ENCODE measurements around the gene ARHGEF28. TPM values are rescaled to one million over a fixed set of nuclear protein-coding genes. Genes with fewer than 3 reads are reported as not detected.

The ARHGEF28 gene
- total RNA-seq, 4 donors from 2014 or later: 13.3 to 19.0 (median 16.9) TPM

DNA sequence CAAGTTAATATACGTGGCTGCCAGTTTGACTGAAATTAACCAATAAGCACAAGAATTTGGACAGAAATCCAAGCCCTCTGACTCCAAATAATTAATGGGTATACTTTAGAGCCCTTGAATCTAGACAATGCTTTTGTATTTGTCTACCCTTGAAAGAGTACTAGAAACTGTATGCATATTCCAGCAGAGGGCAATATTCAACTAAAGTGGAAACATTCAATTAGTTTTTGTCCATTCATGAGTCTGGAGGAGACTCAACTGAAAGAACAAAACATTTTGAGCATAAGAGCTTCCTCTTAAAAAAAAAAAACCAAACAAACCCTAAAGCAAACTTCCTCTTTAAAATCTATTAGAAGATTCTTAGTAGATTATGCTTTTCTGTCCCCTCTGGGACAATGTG is 157.8 kb downstream of the ARHGEF28 start:
- no peak for DNase-seq
- TF ChIP-seq, protein P1, sequence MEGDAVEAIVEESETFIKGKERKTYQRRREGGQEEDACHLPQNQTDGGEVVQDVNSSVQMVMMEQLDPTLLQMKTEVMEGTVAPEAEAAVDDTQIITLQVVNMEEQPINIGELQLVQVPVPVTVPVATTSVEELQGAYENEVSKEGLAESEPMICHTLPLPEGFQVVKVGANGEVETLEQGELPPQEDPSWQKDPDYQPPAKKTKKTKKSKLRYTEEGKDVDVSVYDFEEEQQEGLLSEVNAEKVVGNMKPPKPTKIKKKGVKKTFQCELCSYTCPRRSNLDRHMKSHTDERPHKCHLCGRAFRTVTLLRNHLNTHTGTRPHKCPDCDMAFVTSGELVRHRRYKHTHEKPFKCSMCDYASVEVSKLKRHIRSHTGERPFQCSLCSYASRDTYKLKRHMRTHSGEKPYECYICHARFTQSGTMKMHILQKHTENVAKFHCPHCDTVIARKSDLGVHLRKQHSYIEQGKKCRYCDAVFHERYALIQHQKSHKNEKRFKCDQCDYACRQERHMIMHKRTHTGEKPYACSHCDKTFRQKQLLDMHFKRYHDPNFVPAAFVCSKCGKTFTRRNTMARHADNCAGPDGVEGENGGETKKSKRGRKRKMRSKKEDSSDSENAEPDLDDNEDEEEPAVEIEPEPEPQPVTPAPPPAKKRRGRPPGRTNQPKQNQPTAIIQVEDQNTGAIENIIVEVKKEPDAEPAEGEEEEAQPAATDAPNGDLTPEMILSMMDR (IDR thresholded peaks at IDR 0.05): peak in 1 of 6 experiments; percentile 14
- no peak for TF ChIP-seq POLR2A (IDR thresholded peaks at IDR 0.05)
- no peak overlapping the region for H3K4me3 ChIP-seq
- no peaks in the 10 kb centered on the region for H3K4me1 ChIP-seq
- no peak overlapping the region for H3K27ac ChIP-seq
- H3K27me3 ChIP-seq: no peaks in the 10 kb centered on the region
- H3K9me3 ChIP-seq: no peaks in the 10 kb centered on the region
- H3K36me3 ChIP-seq: no peaks in the 10 kb centered on the region

DNA sequence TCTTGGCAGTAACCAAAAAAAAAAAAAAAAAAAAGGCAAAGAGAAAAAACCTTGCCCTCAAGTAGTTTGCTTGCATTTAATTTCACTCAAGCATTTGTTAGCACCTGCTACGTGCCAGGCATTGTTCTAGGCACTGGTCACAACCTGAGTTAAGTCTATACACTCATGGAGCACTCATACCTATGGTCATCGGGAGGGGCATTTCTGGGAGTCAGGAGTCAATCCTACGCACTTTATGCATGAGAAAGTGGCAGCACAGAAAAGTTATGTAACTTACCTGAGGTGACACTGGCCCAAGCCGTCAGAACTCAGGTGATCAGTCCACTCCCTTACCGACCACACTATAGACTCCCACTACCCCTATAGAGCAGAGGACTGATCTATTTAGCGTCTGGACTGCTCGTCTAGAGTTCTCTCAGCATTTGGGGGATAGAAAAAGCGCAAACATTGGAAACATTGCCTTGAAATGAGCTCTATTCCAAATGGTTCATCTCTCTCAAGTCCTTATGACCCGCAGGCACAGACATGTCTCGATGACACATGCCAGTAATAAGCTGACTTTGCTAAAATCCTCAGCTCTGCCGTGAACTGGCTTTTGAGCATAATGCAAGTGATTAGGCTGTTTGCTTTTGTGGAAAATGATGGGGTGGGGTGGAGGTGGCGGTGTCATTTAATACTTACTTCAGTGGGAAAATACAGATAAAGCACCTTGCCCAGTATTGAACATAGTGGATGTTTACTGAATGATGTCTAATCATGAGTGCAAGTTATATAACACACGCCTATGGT is 160.2 kb downstream of the ARHGEF28 start:
- Histone ChIP-seq H3K36me3 (no peaks in the 10 kb centered on the region), H3K4me1 (no peaks in the 10 kb centered on the region), H3K4me3 (no peak overlapping the region), H3K27me3 (no peaks in the 10 kb centered on the region), H3K27ac (no peak overlapping the region), H3K9me3 (no peaks in the 10 kb centered on the region)
- no peak for TF ChIP-seq POLR2A (IDR thresholded peaks at IDR 0.05)
- TF ChIP-seq, protein P1 (IDR thresholded peaks at IDR 0.05): no peak
- DNase-seq: no peak

DNA sequence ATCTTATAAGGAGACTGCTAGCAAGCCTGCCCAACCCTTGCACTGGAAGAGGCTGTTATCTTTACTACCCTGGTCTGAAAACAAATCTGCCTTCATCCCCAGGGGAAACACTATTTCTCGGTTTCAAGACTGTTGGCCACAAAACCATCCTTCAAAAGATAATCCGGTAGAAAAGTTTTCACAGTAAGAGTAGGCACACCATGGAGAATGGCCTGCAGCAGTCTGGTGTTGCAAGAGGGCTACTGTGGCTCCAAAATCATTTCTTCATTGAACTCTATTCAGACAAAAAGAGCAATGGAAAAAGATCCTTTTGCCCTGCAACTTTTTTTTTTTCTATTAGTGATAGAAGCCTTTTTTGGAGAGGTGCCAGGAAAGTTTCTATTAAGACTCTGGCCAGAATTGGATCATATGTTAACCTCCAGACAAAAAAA is 163.9 kb downstream of the ARHGEF28 start:
- Histone ChIP-seq H3K27me3 (no peaks in the 10 kb centered on the region), H3K9me3 (no peaks in the 10 kb centered on the region), H3K27ac (no peak overlapping the region), H3K4me3 (no peak overlapping the region), H3K4me1 (no peaks in the 10 kb centered on the region), H3K36me3 (no peaks in the 10 kb centered on the region)
- no peak for DNase-seq
- TF ChIP-seq, protein P1 (IDR thresholded peaks at IDR 0.05): no peak
- TF ChIP-seq POLR2A (IDR thresholded peaks at IDR 0.05): no peak

DNA sequence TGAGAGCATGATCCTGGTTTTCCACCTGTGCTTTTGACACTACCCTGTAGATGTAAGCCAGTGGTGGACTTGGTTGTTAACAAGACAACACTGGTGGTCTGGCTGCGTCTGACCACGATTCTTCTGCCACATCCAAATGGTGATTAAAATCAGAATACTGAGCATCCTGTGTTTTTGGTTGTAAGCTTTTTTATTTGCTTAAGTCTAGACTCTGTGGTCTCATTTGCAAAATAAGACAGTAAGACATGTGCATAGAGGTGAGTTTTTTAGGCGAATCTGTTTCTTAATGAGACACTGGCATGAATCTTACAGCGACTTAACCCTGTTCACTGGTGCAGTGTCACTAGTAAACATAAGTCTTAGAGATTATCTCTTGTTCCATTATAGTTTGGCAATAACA is 165.4 kb downstream of the ARHGEF28 start:
- TF ChIP-seq POLR2A (IDR thresholded peaks at IDR 0.05): no peak
- no peak for DNase-seq
- H3K27me3 ChIP-seq: no peaks in the 10 kb centered on the region

DNA sequence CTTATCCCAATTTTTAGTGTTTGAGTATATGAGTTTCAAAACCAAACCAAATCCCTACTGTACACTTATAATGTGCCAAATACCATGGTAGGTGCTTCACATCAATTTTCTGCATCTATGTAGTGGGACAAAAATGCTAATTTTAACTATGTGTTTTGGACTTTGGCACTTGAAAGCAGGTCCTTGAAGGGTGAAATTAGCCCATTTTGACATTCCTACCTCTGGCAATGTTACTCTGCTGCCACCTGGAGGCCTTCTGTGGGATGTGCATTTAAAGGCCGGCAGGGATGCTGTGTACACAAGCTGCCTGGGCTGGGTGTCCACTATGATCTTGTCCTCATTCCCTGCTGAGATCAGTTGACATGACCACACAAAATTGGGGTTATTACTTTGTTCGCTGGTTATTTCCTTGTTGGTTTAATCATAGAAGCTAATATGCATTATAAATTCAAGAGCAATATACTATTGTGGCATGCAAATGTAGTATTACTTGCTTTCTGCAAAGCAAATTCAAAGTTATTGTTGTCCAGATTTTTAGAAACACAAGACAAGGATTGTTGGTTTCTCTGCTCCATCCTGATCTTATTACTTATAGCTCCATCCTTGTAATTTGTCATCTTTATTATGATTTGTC is 166.8 kb downstream of the ARHGEF28 start:
- TF ChIP-seq, protein P1 (IDR thresholded peaks at IDR 0.05): peak; percentile 46 to 97 (median 88)
- no peak for TF ChIP-seq POLR2A (IDR thresholded peaks at IDR 0.05)

More for the DNA sequence above, 165.4 kb downstream of the ARHGEF28 start:
- Histone ChIP-seq H3K27ac (no peak overlapping the region), H3K36me3 (no peaks in the 10 kb centered on the region), H3K4me3 (no peak overlapping the region), H3K9me3 (no peaks in the 10 kb centered on the region), H3K4me1 (no peaks in the 10 kb centered on the region)

DNA sequence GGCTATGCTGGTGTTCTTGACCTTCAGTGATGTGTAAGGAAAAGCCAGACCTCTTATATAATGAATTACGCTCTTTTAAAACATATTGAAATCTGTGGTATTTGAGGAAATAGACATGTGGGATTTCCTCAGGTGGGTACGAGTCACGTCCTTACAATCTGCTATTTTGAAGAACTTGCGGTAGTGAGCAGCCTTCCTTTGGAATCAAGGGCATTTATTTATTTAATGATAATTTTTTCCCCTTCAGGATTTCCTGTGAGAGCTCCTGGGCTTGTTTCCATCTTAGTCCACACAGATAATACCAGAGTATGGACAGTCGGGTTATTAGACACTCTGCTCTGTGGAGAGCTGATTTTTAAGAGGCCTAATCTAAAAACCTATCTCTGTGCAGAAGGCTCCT is 167.9 kb downstream of the ARHGEF28 start:
- no peak overlapping the region for H3K27ac ChIP-seq
- no peak for TF ChIP-seq POLR2A (IDR thresholded peaks at IDR 0.05)
- TF ChIP-seq, protein P1 (IDR thresholded peaks at IDR 0.05): no peak

More for the DNA sequence above, 166.8 kb downstream of the ARHGEF28 start:
- Histone ChIP-seq H3K27ac (no peak overlapping the region), H3K4me1 (no peaks in the 10 kb centered on the region), H3K4me3 (no peak overlapping the region), H3K9me3 (no peaks in the 10 kb centered on the region), H3K27me3 (no peaks in the 10 kb centered on the region), H3K36me3 (no peaks in the 10 kb centered on the region)
- DNase-seq: peak; percentile 47 to 83 (median 68)

More for the DNA sequence above, 167.9 kb downstream of the ARHGEF28 start:
- Histone ChIP-seq H3K27me3 (no peaks in the 10 kb centered on the region), H3K4me3 (no peak overlapping the region), H3K9me3 (no peaks in the 10 kb centered on the region), H3K36me3 (no peaks in the 10 kb centered on the region), H3K4me1 (no peaks in the 10 kb centered on the region)
- DNase-seq: no peak
